K562 (cell line): ENCODE measurements around the gene CMBL. TPM values are rescaled to one million over a fixed set of nuclear protein-coding genes. Genes with fewer than 3 reads are reported as not detected.
A peak's percentile ranks its signal among the peaks of the same experiment; 100 is the strongest.

ENCODE experiments used
- ARID1B ChIP-seq: fragments of 450-650 bp; IDR thresholded peaks from 2 replicates; pipeline ENCODE4 v1.6.1; 2016; ENCODE audit warnings: antibody characterized with exemption, mild to moderate bottlenecking, inconsistent platforms
- BMI1 ChIP-seq: fragments of 150-350 bp; IDR thresholded peaks from 2 replicates; pipeline ENCODE4 v1.6.1; 2014; ENCODE audit warnings: low read length
- E2F3 ChIP-seq: fragments of 250-450 bp; sonication (Bioruptor Pico); IDR thresholded peaks from 2 replicates; pipeline ENCODE4 v1.4.0; 2020; ENCODE audit warnings: mild to moderate bottlenecking
- EHMT2 ChIP-seq: fragments of 450-650 bp; IDR thresholded peaks from 2 replicates; pipeline ENCODE4 v1.6.1; 2018; ENCODE audit warnings: antibody characterized with exemption
- KDM4B ChIP-seq, 2 experiments: fragments of 450-650 bp in 1 of 2; sonication (generic) in 1 of 2; IDR thresholded peaks; 2 replicates each; pipeline ENCODE4 v1.6.1; 2016 to 2017; ENCODE audit warnings: borderline replicate concordance in 2 of 2, antibody characterized with exemption in 1 of 2, low read depth in 1 of 2, mild to moderate bottlenecking in 1 of 2
- MCM2 ChIP-seq: fragments of 450-650 bp; IDR thresholded peaks from 2 replicates; pipeline ENCODE4 v1.6.1; 2017; ENCODE audit warnings: low read depth, mild to moderate bottlenecking
- NBN ChIP-seq: fragments of 450-650 bp; IDR thresholded peaks from 2 replicates; pipeline ENCODE4 v1.6.1; 2016; ENCODE audit warnings: low read depth, mild to moderate bottlenecking
- NELFE ChIP-seq: IDR thresholded peaks from 2 replicates; pipeline ENCODE4 v1.6.1; 2011; ENCODE audit warnings: mild to moderate bottlenecking; ENCODE audit not compliant: insufficient read depth, insufficient read length
- NFRKB ChIP-seq: fragments of 450-650 bp; IDR thresholded peaks from 2 replicates; pipeline ENCODE4 v1.6.1; 2016; ENCODE audit warnings: low read depth
- PTBP1 ChIP-seq: fragments of 200-400 bp; formaldehyde crosslinking; IDR thresholded peaks from 2 replicates; pipeline ENCODE4 v1.6.1; 2017; ENCODE audit warnings: low read depth, low read length
- SMC3 ChIP-seq: conservative IDR thresholded peaks from 2 replicates; pipeline ENCODE4 v1.6.1; 2011; ENCODE audit warnings: low read depth, low read length, improper control_type of control experiment; ENCODE audit not compliant: insufficient read depth
- TOE1 ChIP-seq, 2 experiments: fragments of 450-650 bp in 1 of 2; sonication (generic) in 1 of 2; formaldehyde crosslinking in 1 of 2; IDR thresholded peaks; 2 replicates each; pipeline versions ENCODE4 v1.7.1 to v1.8.0; 2016 to 2022; ENCODE audit warnings: borderline replicate concordance in 2 of 2, mild to moderate bottlenecking in 2 of 2, antibody characterized with exemption in 1 of 2, inconsistent platforms in 1 of 2, low read depth in 1 of 2, missing genetic modification reagents in 1 of 2, moderate library complexity in 1 of 2
- TSC22D4 ChIP-seq: fragments of 450-650 bp; IDR thresholded peaks from 2 replicates; pipeline ENCODE4 v1.6.1; 2016; ENCODE audit warnings: missing genetic modification characterization, missing biosample characterization, control low read depth
- ZFP30 ChIP-seq: fragments of 250-450 bp; sonication (Bioruptor Pico); IDR thresholded peaks from 2 replicates; pipeline ENCODE4 v1.8.0; 2022; ENCODE audit warnings: moderate library complexity, mild to moderate bottlenecking, inconsistent platforms, borderline replicate concordance
- ZNF165 ChIP-seq: fragments of 250-450 bp; sonication (Bioruptor Pico); IDR thresholded peaks from 2 replicates; pipeline ENCODE4 v1.4.0; 2020; ENCODE audit warnings: borderline replicate concordance
- polyA plus RNA-seq, 8 experiments: library from polyadenylated mRNA; depleted of rRNA in 4 of 8; stranded (reverse) in 5 of 8; unstranded in 3 of 8; fragments of >200 nt; fragmentation: Nextera tagmentation in 2 of 8; fragmentation: Illumina TruSeq in 1 of 8; extraction: Ambion mirVana in 2 of 8; extraction: Trizol in 1 of 8; gene quantifications; 2 replicates each; pipeline versions ENCODE4 v1.2.1 to v1.2.3, GENCODE V29; 2011 to 2014; ENCODE audit warnings: inconsistent platforms in 1 of 8, missing spikeins in 1 of 8
- total RNA-seq, 7 experiments: library from RNA; depleted of rRNA in 6 of 7; stranded (reverse); fragments of >200 nt in 6 of 7; fragmentation: Illumina TruSeq in 2 of 7; extraction: Trizol in 2 of 7; gene quantifications; 2 replicates each; pipeline versions ENCODE4 v1.2.1 to v1.2.3, GENCODE V29; 2011 to 2021; ENCODE audit warnings: low replicate concordance in 1 of 7
- TF ChIP-seq, protein P1 (sequence below): fragments of 250-450 bp; sonication (Bioruptor Pico); IDR thresholded peaks from 2 replicates; pipeline ENCODE4 v1.4.0; 2020; ENCODE audit warnings: borderline replicate concordance
- TF ChIP-seq, protein P2 (sequence below): fragments of 450-650 bp; formaldehyde crosslinking; conservative IDR thresholded peaks from 2 replicates; pipeline ENCODE4 v1.4.0; 2022; ENCODE audit warnings: mild to moderate bottlenecking, missing genetic modification characterization
- TF ChIP-seq, protein P3 (sequence below): fragments of 200-800 bp; sonication (Bioruptor generic); IDR thresholded peaks from 2 replicates; pipeline ENCODE4 v1.6.1; 2016; ENCODE audit warnings: missing genetic modification characterization, missing compliant biosample characterization

CMBL gene
- total and polyA plus RNA-seq, 9 of the 15 experiments (the other 6 are each of a cell fraction or from before 2014, with no cell fraction given), result 22.6 to 192 (median 71.1) TPM

GRCh38 chr5:10311595-10312425 lies 4.1 kb upstream of the CMBL start (continued):
- TF ChIP-seq, protein P1, sequence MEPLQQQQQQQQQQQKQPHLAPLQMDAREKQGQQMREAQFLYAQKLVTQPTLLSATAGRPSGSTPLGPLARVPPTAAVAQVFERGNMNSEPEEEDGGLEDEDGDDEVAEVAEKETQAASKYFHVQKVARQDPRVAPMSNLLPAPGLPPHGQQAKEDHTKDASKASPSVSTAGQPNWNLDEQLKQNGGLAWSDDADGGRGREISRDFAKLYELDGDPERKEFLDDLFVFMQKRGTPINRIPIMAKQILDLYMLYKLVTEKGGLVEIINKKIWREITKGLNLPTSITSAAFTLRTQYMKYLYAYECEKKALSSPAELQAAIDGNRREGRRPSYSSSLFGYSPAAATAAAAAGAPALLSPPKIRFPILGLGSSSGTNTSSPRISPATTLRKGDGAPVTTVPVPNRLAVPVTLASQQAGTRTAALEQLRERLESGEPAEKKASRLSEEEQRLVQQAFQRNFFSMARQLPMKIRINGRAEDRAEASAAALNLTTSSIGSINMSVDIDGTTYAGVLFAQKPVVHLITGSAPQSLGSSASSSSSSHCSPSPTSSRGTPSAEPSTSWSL (CRISPR knock-in tag), result no peak
- TF ChIP-seq, protein P2, sequence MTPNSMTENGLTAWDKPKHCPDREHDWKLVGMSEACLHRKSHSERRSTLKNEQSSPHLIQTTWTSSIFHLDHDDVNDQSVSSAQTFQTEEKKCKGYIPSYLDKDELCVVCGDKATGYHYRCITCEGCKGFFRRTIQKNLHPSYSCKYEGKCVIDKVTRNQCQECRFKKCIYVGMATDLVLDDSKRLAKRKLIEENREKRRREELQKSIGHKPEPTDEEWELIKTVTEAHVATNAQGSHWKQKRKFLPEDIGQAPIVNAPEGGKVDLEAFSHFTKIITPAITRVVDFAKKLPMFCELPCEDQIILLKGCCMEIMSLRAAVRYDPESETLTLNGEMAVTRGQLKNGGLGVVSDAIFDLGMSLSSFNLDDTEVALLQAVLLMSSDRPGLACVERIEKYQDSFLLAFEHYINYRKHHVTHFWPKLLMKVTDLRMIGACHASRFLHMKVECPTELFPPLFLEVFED (CRISPR knock-in tag), result peak; percentile 80
- TF ChIP-seq ZFP30 (CRISPR knock-in tag) (no peak), TSC22D4 (tag) (no peak), ARID1B (peak; percentile 65), ZNF165 (CRISPR knock-in tag) (no peak), PTBP1 (no peak), EHMT2 (peak; percentile 41; the same call in 1 of the 2 replicates), NELFE (no peak), E2F3 (CRISPR knock-in tag) (no peak), NFRKB (0 out of 2 replicates have a peak, but pooled peaks have one; percentile 25), BMI1 (no peak), TOE1 (IDR thresholded peaks at IDR 0.05; ENCODE audit: borderline replicate concordance) (no peak), TOE1 (CRISPR knock-in tag; IDR thresholded peaks at IDR 0.05; ENCODE audit: borderline replicate concordance, low read depth) (no peak), NBN (peak; percentile 76; the same call in 1 of the 2 replicates), MCM2 (no peak), KDM4B (IDR thresholded peaks at IDR 0.05; ENCODE audit: borderline replicate concordance in 2 of 2, low read depth in 1 of 2) (no peak), SMC3 (no peak)
- TF ChIP-seq, protein P3, sequence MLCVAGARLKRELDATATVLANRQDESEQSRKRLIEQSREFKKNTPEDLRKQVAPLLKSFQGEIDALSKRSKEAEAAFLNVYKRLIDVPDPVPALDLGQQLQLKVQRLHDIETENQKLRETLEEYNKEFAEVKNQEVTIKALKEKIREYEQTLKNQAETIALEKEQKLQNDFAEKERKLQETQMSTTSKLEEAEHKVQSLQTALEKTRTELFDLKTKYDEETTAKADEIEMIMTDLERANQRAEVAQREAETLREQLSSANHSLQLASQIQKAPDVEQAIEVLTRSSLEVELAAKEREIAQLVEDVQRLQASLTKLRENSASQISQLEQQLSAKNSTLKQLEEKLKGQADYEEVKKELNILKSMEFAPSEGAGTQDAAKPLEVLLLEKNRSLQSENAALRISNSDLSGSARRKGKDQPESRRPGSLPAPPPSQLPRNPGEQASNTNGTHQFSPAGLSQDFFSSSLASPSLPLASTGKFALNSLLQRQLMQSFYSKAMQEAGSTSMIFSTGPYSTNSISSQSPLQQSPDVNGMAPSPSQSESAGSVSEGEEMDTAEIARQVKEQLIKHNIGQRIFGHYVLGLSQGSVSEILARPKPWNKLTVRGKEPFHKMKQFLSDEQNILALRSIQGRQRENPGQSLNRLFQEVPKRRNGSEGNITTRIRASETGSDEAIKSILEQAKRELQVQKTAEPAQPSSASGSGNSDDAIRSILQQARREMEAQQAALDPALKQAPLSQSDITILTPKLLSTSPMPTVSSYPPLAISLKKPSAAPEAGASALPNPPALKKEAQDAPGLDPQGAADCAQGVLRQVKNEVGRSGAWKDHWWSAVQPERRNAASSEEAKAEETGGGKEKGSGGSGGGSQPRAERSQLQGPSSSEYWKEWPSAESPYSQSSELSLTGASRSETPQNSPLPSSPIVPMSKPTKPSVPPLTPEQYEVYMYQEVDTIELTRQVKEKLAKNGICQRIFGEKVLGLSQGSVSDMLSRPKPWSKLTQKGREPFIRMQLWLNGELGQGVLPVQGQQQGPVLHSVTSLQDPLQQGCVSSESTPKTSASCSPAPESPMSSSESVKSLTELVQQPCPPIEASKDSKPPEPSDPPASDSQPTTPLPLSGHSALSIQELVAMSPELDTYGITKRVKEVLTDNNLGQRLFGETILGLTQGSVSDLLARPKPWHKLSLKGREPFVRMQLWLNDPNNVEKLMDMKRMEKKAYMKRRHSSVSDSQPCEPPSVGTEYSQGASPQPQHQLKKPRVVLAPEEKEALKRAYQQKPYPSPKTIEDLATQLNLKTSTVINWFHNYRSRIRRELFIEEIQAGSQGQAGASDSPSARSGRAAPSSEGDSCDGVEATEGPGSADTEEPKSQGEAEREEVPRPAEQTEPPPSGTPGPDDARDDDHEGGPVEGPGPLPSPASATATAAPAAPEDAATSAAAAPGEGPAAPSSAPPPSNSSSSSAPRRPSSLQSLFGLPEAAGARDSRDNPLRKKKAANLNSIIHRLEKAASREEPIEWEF (CRISPR knock-in tag), result no peak
